Parathyroid adenoma (tissue), 2 donors: ENCODE measurements around the gene PDAP1.

Experiments
- H2AFZ ChIP-seq: fragments of 300-600 bp; sonication (generic); one replicate; pipeline ENCODE4 v1.7.0; 2017; ENCODE audit warnings: antibody characterized with exemption, mild to moderate bottlenecking
- H3K27ac ChIP-seq: fragments of 300-600 bp; sonication (generic); one replicate; pipeline ENCODE4 v1.7.0; 2017
- H3K27me3 ChIP-seq: fragments of 300-600 bp; sonication (generic); one replicate; pipeline ENCODE4 v1.7.0; 2017; ENCODE audit warnings: low read length; ENCODE audit not compliant: control insufficient read depth, insufficient read depth
- H3K36me3 ChIP-seq: fragments of 300-600 bp; sonication (generic); one replicate; pipeline ENCODE4 v1.7.0; 2017; ENCODE audit warnings: low read length; ENCODE audit not compliant: control insufficient read depth, insufficient read depth
- H3K4me1 ChIP-seq: fragments of 300-600 bp; sonication (generic); one replicate; pipeline ENCODE4 v1.7.0; 2017; ENCODE audit warnings: control low read depth
- H3K4me2 ChIP-seq: fragments of 300-600 bp; sonication (generic); one replicate; pipeline ENCODE4 v1.7.0; 2017; ENCODE audit warnings: low read length
- H3K4me3 ChIP-seq: fragments of 300-600 bp; sonication (generic); one replicate; pipeline ENCODE4 v1.7.0; 2017; ENCODE audit warnings: low read depth, low read length
- H3K79me2 ChIP-seq: fragments of 300-600 bp; sonication (generic); one replicate; pipeline ENCODE4 v1.7.0; 2017; ENCODE audit warnings: control low read depth
- H3K9ac ChIP-seq: fragments of 300-600 bp; sonication (generic); one replicate; pipeline ENCODE4 v1.7.0; 2017; ENCODE audit warnings: mild to moderate bottlenecking
- H3K9me3 ChIP-seq: fragments of 300-600 bp; sonication (generic); one replicate; pipeline ENCODE4 v1.7.0; 2017; ENCODE audit warnings: low read length; ENCODE audit not compliant: control insufficient read depth
- CTCF ChIP-seq: fragments of 300-600 bp; sonication (generic); IDR thresholded peaks from one replicate; pipeline ENCODE4 v1.7.0; 2017; ENCODE audit warnings: antibody characterized with exemption, mild to moderate bottlenecking
- donor health status: primary hyperparathyroidism.

PDAP1 gene

GRCh38 chr7:99410635-99411034, 2.2 kb upstream of the PDAP1 start:
- no peak overlapping the region for H2AFZ ChIP-seq
- no peaks in the 10 kb centered on the region for H3K9me3 ChIP-seq
- H3K4me2 ChIP-seq, result no peak overlapping the region
- peaks cover 7% of the 10 kb centered on the region for H3K4me1 ChIP-seq
- H3K27ac ChIP-seq, result no peak overlapping the region
- no peak overlapping the region for H3K9ac ChIP-seq
- no peak overlapping the region for H3K4me3 ChIP-seq
- H3K36me3 ChIP-seq, result no peaks in the 10 kb centered on the region
- peaks cover 40% of the 10 kb centered on the region for H3K79me2 ChIP-seq
- TF ChIP-seq CTCF, result no peak
- H3K27me3 ChIP-seq, result no peaks in the 10 kb centered on the region

GRCh38 chr7:99409806-99410205, 1.4 kb upstream of the PDAP1 start:
- H3K9me3 ChIP-seq, result no peaks in the 10 kb centered on the region
- H3K4me2 ChIP-seq, result peak overlapping the region; percentile 76
- H3K4me1 ChIP-seq, result peaks cover 7% of the 10 kb centered on the region
- H2AFZ ChIP-seq, result no peak overlapping the region
- peak overlapping the region; percentile 99 for H3K4me3 ChIP-seq
- peak overlapping the region; percentile 95 for H3K27ac ChIP-seq
- no peak overlapping the region for H3K9ac ChIP-seq
- H3K27me3 ChIP-seq, result no peaks in the 10 kb centered on the region
- TF ChIP-seq CTCF, result no peak
- H3K36me3 ChIP-seq, result no peaks in the 10 kb centered on the region
- peaks cover 37% of the 10 kb centered on the region for H3K79me2 ChIP-seq

- Histone ChIP-seq H3K79me2 (peaks cover 37% of the 10 kb centered on the region), H3K27me3 (no peaks in the 10 kb centered on the region), H3K4me3 (peak overlapping the region; percentile 99), H2AFZ (peak overlapping the region; percentile 83), H3K4me1 (peaks cover 7% of the 10 kb centered on the region), H3K9me3 (no peaks in the 10 kb centered on the region), H3K36me3 (no peaks in the 10 kb centered on the region), H3K9ac (peak overlapping the region; percentile 79), H3K27ac (peak overlapping the region; percentile 95), H3K4me2 (peak overlapping the region; percentile 76)
- TF ChIP-seq CTCF, result no peak
These were observed 785 bp upstream of the PDAP1 start for GRCh38 chr7:99409192-99409572.

GRCh38 chr7:99407872-99408378, 472 bp downstream of the PDAP1 start:
- Histone ChIP-seq H3K4me1 (peaks cover 7% of the 10 kb centered on the region), H3K4me2 (peak overlapping the region; percentile 76)
- no peak for TF ChIP-seq CTCF

GRCh38 chr7:99406557-99406956, 1.8 kb downstream of the PDAP1 start:
- H3K27ac ChIP-seq, result no peak overlapping the region
- no peak overlapping the region for H2AFZ ChIP-seq
- peaks cover 7% of the 10 kb centered on the region for H3K4me1 ChIP-seq
- no peak for TF ChIP-seq CTCF
- H3K4me2 ChIP-seq, result no peak overlapping the region
- no peak overlapping the region for H3K4me3 ChIP-seq
- H3K9ac ChIP-seq, result no peak overlapping the region
- H3K27me3 ChIP-seq, result no peaks in the 10 kb centered on the region
- H3K36me3 ChIP-seq, result no peaks in the 10 kb centered on the region
- no peaks in the 10 kb centered on the region for H3K9me3 ChIP-seq
- H3K79me2 ChIP-seq, result peaks cover 37% of the 10 kb centered on the region

More at GRCh38 chr7:99407872-99408378, 472 bp downstream of the PDAP1 start:
- H3K9me3 ChIP-seq, result no peaks in the 10 kb centered on the region
- H3K36me3 ChIP-seq, result no peaks in the 10 kb centered on the region
- H3K9ac ChIP-seq, result peak overlapping the region; percentile 79
- H2AFZ ChIP-seq, result peak overlapping the region; percentile 83
- no peaks in the 10 kb centered on the region for H3K27me3 ChIP-seq
- H3K27ac ChIP-seq, result peak overlapping the region; percentile 95
- peak overlapping the region; percentile 99 for H3K4me3 ChIP-seq
- H3K79me2 ChIP-seq, result peaks cover 37% of the 10 kb centered on the region
